Ishikawa (cell line): ENCODE data around the gene DMBT1.

Experiments used
- CEBPB ChIP-seq: IDR thresholded peaks from 2 replicates; pipeline ENCODE4 v1.6.1; 2012
- CREB1 ChIP-seq: IDR thresholded peaks from 2 replicates; pipeline ENCODE4 v1.6.1; 2012; ENCODE audit warnings: low read depth
- EGR1 ChIP-seq: IDR thresholded peaks from 2 replicates; pipeline ENCODE4 v1.6.1; 2012
- EP300 ChIP-seq: IDR thresholded peaks from 2 replicates; pipeline ENCODE4 v1.6.1; 2012; ENCODE audit warnings: borderline replicate concordance
- FOXM1 ChIP-seq: IDR thresholded peaks from 2 replicates; pipeline ENCODE4 v1.6.1; 2012; ENCODE audit warnings: low read depth, borderline replicate concordance
- MAX ChIP-seq: IDR thresholded peaks from 2 replicates; pipeline ENCODE4 v1.6.1; 2012
- RAD21 ChIP-seq: IDR thresholded peaks from 2 replicates; pipeline ENCODE4 v1.6.1; 2012; ENCODE audit warnings: low read depth
- REST ChIP-seq: IDR thresholded peaks from 2 replicates; pipeline ENCODE4 v1.6.1; 2012; ENCODE audit warnings: low read depth, mild to moderate bottlenecking
- TAF1 ChIP-seq: IDR thresholded peaks from 2 replicates; pipeline ENCODE4 v1.6.1; 2012; ENCODE audit warnings: low read depth, mild to moderate bottlenecking
- ZBTB7A ChIP-seq: IDR thresholded peaks from 2 replicates; pipeline ENCODE4 v1.6.1; 2012; ENCODE audit warnings: low read depth

- TF ChIP-seq EGR1 (no peak), EP300 (no peak), FOXM1 (no peak), CEBPB (no peak), RAD21 (no peak), REST (no peak), CREB1 (no peak), TAF1 (no peak), ZBTB7A (no peak), MAX (no peak)
These were observed 100.1 kb downstream of the DMBT1 start for GRCh38 chr10:122660696-122661095.
